K562 treated with DMSO at 1 percent for 12 hours (cell line): Measurements from ENCODE around the gene OR1M1. TPM values are rescaled to one million over a fixed set of nuclear protein-coding genes. Genes with fewer than 3 reads are reported as not detected.

Source experiments
- total RNA-seq: library from RNA; unstranded; fragments of 300-600 nt; gene quantifications from 2 replicates; pipeline ENCODE4 v1.2.3, GENCODE V29; 2022; ENCODE audit not compliant: insufficient read depth

The OR1M1 gene, protein sequence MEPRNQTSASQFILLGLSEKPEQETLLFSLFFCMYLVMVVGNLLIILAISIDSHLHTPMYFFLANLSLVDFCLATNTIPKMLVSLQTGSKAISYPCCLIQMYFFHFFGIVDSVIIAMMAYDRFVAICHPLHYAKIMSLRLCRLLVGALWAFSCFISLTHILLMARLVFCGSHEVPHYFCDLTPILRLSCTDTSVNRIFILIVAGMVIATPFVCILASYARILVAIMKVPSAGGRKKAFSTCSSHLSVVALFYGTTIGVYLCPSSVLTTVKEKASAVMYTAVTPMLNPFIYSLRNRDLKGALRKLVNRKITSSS
- not detected in 2 replicates for total RNA-seq

DNA sequence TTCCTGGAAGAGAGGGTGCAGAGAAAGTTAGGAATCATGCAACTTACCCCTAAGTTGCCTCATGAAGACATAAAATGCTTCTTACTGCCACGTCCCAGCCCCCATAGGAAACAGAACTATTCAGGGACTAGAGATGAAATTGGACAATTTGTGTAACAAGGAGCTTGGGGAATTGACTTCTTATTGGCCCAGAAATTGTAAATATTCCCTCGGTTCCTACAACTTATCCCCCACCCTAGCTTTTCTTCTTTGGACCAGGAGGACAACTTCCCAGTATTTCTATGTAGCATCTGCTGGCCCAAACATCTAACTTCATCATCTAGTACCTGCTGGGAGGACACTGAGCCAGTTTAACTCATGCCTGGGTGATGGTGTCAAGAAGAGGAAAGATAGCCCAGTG is at the start of gene OR1M1:
Gene OR1M1, plus strand, starts transcription at position 301 of the 400 bp plus-strand sequence. CDS start 6,184 bp downstream, outside the sequence.

DNA sequence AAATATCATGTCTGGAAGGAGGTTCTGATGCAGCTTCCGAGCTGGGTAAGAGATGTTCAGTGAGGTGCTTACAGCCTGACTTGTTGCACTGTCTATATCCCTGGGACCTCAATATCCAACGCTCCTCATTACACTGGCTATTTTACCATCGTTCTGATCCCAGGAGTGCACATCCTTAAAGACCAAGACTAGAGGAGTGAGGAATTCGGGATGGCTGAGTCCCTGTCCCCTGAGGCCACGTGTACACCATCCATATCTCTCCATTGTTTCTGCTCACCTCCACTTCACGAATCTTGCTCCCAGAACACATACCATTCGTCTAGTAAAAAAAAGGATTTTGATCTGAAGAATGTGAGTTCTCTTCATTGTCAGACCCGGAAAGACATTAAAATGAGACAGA is 20.5 kb downstream of the OR1M1 start, which contains the start of gene OR7G2:
Gene OR7G2, minus strand, starts transcription at position 101 of the 400 bp plus-strand sequence. CDS start 4,232 bp downstream, outside the sequence.

DNA sequence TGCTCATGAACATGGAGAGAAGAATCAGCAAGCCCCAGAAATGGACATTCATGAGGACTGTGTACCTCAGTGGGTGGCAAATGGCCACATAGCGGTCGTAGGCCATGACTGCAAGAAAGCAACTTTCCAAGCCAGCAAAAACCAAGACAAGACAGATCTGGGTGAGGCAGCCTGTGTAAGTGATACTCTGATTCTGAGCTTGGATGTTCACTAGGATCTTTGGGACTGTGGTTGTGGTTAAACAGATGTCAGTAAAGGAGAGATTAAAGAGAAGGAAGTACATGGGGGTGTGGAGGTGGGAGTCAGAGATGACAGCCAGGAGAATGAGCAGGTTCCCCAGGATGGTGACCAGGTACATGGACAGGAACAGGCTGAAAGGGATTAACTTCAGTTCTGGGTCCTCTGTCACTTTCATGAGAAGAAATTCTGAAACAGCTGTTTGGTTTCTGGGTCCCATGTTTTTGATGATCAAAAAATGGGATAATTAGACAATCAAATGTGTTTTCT is 28.5 kb downstream of the OR1M1 start, which contains the start of gene OR7G1:
Gene OR7G1, minus strand, starts transcription at position 457 of the 507 bp plus-strand sequence. Its CDS starts 0 bp downstream, at position 457.

DNA sequence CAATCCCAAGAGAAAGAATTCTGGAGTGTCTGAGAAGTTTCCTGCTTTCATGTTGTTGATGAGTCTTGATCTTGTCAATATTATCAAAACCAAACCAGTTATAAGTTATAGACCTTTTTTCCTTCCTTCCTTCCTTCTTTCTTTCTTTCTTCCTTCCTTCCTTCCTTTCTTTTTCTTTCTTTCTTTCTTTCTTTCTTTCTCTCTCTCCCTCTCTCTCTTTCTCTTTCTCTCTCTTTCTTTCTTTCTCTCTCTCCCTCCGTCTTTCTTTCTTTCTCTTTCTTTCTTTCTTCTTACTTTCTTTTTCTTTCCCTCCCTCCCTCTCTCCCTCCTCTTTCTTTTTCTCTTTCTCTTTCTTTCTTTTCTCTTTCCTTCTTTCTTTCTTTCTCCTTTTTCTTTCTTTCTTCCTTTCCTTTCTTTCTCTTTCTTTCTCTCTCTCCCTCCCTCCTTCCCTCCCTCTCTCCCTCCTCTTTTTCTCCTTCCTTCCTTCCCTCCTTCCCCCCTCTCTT is 40.1 kb downstream of the OR1M1 start, which contains the start of gene OR7G3:
Gene OR7G3, minus strand, starts transcription at position 51 of the 506 bp plus-strand sequence. Its CDS starts 0 bp downstream, at position 51.

DNA sequence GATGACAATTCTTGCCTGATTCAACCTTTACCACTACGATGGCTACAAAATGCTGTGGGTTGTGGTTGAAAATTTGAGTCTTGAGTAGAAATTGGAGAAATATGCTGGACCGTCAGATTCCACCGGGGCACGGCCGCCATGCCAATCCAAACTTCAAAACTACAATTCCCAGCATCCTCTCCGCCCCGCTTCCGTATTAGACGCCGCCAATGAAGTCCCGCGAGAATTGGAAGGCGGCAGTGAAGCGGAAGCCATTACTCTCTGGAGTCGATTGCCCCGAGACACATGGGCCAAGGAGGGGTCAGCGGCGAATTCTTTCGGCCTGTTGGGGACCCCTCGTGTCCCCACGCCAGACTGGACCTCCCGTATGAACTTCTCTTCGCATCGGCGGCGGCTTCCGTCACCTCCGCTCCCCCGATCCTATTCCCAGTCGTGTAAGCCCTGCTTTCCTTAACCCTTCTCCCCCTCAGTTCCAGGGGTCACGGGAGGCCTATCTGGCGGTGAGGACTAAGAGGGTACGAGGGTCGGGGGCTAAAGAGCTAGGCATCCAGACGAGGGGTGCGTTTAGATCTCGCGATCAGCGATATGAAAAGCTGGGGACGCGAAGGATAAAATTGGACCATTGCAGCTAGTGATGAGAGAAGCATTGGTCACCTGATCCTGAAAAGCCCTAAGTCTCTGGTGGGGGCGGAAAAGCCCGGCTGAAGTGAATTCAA is 53.5 kb downstream of the OR1M1 start, which contains the start of gene ZNF317:
Gene ZNF317, plus strand, starts transcription at position 239 of the 716 bp plus-strand sequence. CDS start 15,620 bp downstream, outside the sequence.

Other genes starting within 250 kb of the OR1M1 start
- gene MUC16, start 76.7 kb upstream of the OR1M1 start, total RNA-seq: not detected in 2 replicates
- not detected in 2 replicates for gene OR7G2, start 20.4 kb downstream of the OR1M1 start, total RNA-seq
- gene OR7G1, start 28.7 kb downstream of the OR1M1 start, total RNA-seq: not detected in 2 replicates
- gene OR7G3, start 39.9 kb downstream of the OR1M1 start, total RNA-seq: not detected in 2 replicates
- gene ZNF317, start 53.3 kb downstream of the OR1M1 start, total RNA-seq: 7.0 and 26.1 TPM in 2 replicates
- gene OR7D2, start 91.9 kb downstream of the OR1M1 start, total RNA-seq: 0.40 and 1.1 TPM in 2 replicates
- not detected in 2 replicates for gene OR7D4, start 132.5 kb downstream of the OR1M1 start, total RNA-seq
- not detected in 2 replicates for gene OR7E24, start 163.9 kb downstream of the OR1M1 start, total RNA-seq
- 0.36 and 2.5 TPM in 2 replicates for gene ZNF699, start 222.8 kb downstream of the OR1M1 start, total RNA-seq
- 5.8 and 13.4 TPM in 2 replicates for gene ZNF559, start 237.1 kb downstream of the OR1M1 start, total RNA-seq